Gastrocnemius medialis (tissue), 4 donors: ENCODE measurements around the gene ABCA8.

Source experiments
- CTCF ChIP-seq, 5 experiments: fragments of 450-650 bp in 3 of 5; fragments of 200-600 bp in 2 of 5; sonication (generic) in 2 of 5; IDR thresholded peaks in 4 of 5; conservative IDR thresholded peaks in 1 of 5; 1 replicate in 4 of 5; 2 replicates in 1 of 5; pipeline ENCODE4 v1.5.1; 2016 to 2019; ENCODE audit warnings: antibody characterized with exemption in 5 of 5, mild to moderate bottlenecking in 3 of 5, moderate library complexity in 3 of 5
- POLR2A ChIP-seq, 2 donors: fragments of 450-650 bp; IDR thresholded peaks; one replicate each; pipeline ENCODE4 v1.6.1; 2017; ENCODE audit warnings: antibody characterized with exemption in 2 of 2, mild to moderate bottlenecking in 2 of 2, moderate library complexity in 2 of 2

GRCh38 chr17:68868708-68869107, 86.5 kb downstream of the ABCA8 start:
- TF ChIP-seq CTCF (IDR thresholded peaks at IDR 0.05 in 4 of 5, conservative IDR thresholded peaks at IDR 0.05 in 1 of 5) (no peak), POLR2A (IDR thresholded peaks at IDR 0.05) (no peak)
